Peyer's patch (tissue), 4 donors: ENCODE measurements around the gene ACAP2. TPM values are rescaled to one million over a fixed set of nuclear protein-coding genes. Genes with fewer than 3 reads are reported as not detected.
A peak's percentile ranks its signal among the peaks of the same experiment; 100 is the strongest.

Experiments
- DNase-seq, 3 donors: peaks; one replicate each; pipeline ENCODE4 v3.0.0-alpha.2; 2017 to 2019
- H3K27ac ChIP-seq, 4 donors: fragments of 200-600 bp; sonication (generic); one replicate each; pipeline ENCODE4 v1.5.1; 2016 to 2019
- H3K27me3 ChIP-seq, 2 donors: fragments of 200-600 bp; sonication (generic); one replicate each; pipeline ENCODE4 v1.5.1; 2019
- H3K36me3 ChIP-seq, 3 donors: fragments of 200-600 bp; sonication (generic); one replicate each; pipeline ENCODE4 v1.5.1; 2016 to 2019
- H3K4me1 ChIP-seq, 4 donors: fragments of 200-600 bp; sonication (generic); one replicate each; pipeline ENCODE4 v1.5.1; 2016 to 2019
- H3K4me3 ChIP-seq, 4 donors: fragments of 200-600 bp; sonication (generic); 1 replicate in 3 of 4; 2 replicates in 1 of 4; pipeline ENCODE4 v1.5.1; 2016 to 2019; ENCODE audit warnings: mild to moderate bottlenecking in 1 of 4
- H3K9me3 ChIP-seq, 4 donors: fragments of 200-600 bp; sonication (generic); one replicate each; pipeline ENCODE4 v1.5.1; 2016 to 2019; ENCODE audit warnings: mild to moderate bottlenecking in 1 of 4
- POLR2A ChIP-seq, 2 donors: fragments of 450-650 bp; IDR thresholded peaks; one replicate each; pipeline ENCODE4 v1.5.1; 2017; ENCODE audit warnings: antibody characterized with exemption in 2 of 2, mild to moderate bottlenecking in 2 of 2, moderate library complexity in 2 of 2
- total RNA-seq, 4 donors: library from RNA; depleted of rRNA; stranded (reverse); fragments of >200 nt; gene quantifications; one replicate each; pipeline ENCODE4 v1.1.0, GENCODE V29; 2016
- TF ChIP-seq, protein P1 (sequence below), 6 experiments: fragments of 450-650 bp in 4 of 6; fragments of 200-600 bp in 2 of 6; sonication (generic) in 1 of 6; IDR thresholded peaks; one replicate each; pipeline ENCODE4 v1.5.1; 2017 to 2019; ENCODE audit warnings: antibody characterized with exemption in 6 of 6, mild to moderate bottlenecking in 3 of 6, moderate library complexity in 1 of 6

The ACAP2 gene
- total RNA-seq, 4 donors from 2014 or later = 63.7 to 96.6 (median 65.9) TPM

DNA sequence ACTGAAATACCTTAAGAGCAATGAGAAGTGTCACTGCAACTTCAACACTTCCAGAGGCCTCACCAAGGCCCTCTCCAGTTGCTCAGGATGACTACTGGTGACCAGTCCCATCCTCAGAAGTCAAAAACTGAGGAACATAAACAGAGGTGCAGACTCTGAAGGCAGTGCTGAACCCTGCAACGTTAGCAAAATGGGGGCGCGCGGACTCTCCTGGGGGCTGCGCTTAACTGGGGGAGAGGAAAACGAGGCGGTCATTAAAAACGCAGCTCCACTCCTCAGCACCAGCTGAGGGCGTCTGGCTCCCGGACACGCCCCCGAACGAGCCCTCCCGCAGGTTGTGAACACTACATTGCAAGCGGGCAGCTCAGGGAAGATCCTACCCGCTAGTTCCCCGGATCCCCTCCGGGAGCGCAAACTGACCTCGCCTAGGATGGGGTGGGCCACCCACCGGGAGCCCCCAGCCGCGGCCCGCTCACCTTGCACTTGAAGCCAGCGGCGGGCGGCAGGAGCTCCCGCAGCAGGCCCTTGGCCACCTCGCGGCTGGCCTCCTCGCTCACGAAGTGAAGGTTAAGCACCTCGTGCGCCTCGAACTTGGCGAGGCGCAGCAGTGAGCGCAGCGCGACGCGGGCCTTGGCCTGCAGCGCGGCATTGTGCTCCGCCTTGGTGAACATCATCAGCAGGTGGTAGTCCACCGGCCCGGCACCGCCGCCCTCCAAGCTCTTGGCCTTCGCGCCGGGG lies 172.6 kb downstream of the ACAP2 start:
- peaks cover 0 to 20% (median 10%) of the 10 kb centered on the region in 4 donors for H3K4me1 ChIP-seq
- peak overlapping the region; percentile 76 to 97 (median 84) for H3K4me3 ChIP-seq
- no peaks in the 10 kb centered on the region for H3K36me3 ChIP-seq
- H3K27me3 ChIP-seq = no peaks in the 10 kb centered on the region
- TF ChIP-seq POLR2A (IDR thresholded peaks at IDR 0.05) = no peak
- TF ChIP-seq, protein P1, sequence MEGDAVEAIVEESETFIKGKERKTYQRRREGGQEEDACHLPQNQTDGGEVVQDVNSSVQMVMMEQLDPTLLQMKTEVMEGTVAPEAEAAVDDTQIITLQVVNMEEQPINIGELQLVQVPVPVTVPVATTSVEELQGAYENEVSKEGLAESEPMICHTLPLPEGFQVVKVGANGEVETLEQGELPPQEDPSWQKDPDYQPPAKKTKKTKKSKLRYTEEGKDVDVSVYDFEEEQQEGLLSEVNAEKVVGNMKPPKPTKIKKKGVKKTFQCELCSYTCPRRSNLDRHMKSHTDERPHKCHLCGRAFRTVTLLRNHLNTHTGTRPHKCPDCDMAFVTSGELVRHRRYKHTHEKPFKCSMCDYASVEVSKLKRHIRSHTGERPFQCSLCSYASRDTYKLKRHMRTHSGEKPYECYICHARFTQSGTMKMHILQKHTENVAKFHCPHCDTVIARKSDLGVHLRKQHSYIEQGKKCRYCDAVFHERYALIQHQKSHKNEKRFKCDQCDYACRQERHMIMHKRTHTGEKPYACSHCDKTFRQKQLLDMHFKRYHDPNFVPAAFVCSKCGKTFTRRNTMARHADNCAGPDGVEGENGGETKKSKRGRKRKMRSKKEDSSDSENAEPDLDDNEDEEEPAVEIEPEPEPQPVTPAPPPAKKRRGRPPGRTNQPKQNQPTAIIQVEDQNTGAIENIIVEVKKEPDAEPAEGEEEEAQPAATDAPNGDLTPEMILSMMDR (IDR thresholded peaks at IDR 0.05) = no peak
- no peaks in the 10 kb centered on the region for H3K9me3 ChIP-seq
- DNase-seq = peak; percentile 46 to 65 (median 61)
- peak overlapping the region; percentile 79 to 93 (median 88) for H3K27ac ChIP-seq

DNA sequence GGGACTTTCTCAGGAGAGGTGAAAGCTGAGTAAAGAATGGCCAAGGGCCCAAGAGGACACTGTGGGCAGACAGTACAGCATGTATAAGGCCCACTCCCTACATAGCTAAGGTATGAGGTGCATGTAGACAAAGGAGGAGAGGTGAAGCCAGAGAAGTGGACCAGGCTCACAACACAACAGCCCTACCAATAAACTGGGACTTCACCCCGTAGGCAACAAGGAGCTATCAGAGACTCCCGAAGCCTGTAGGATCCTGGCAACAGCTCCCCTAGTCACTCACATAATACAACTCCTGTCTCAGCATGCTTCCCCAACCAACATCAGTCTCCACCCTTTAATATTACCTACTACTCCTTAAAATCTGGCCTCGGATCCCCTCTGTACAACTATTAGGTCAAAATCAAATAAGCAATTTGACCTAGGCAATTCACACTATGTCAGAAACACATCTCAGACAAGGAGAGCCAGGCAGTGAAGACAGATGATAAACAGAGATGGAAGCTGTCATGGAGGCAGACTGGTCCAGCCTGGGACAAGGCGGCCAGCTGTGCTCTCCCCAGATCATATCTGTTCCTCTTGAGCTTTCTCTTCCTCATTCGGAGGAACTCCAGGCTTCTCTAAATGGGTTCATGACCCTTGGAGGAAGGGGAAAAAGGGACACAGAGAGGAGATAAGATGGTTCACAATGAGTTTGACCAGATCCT lies 173.3 kb downstream of the ACAP2 start:
- TF ChIP-seq, protein P1 (IDR thresholded peaks at IDR 0.05) = no peak
- TF ChIP-seq POLR2A (IDR thresholded peaks at IDR 0.05) = no peak
- peak overlapping the region in 2 of 4 donors; percentile 76 to 80 for H3K4me3 ChIP-seq
- no peak overlapping the region for H3K27ac ChIP-seq
- H3K36me3 ChIP-seq = no peaks in the 10 kb centered on the region
- H3K27me3 ChIP-seq = no peaks in the 10 kb centered on the region
- H3K4me1 ChIP-seq = peaks cover 0 to 20% (median 10%) of the 10 kb centered on the region in 4 donors
- H3K9me3 ChIP-seq = no peaks in the 10 kb centered on the region
- no peak for DNase-seq

DNA sequence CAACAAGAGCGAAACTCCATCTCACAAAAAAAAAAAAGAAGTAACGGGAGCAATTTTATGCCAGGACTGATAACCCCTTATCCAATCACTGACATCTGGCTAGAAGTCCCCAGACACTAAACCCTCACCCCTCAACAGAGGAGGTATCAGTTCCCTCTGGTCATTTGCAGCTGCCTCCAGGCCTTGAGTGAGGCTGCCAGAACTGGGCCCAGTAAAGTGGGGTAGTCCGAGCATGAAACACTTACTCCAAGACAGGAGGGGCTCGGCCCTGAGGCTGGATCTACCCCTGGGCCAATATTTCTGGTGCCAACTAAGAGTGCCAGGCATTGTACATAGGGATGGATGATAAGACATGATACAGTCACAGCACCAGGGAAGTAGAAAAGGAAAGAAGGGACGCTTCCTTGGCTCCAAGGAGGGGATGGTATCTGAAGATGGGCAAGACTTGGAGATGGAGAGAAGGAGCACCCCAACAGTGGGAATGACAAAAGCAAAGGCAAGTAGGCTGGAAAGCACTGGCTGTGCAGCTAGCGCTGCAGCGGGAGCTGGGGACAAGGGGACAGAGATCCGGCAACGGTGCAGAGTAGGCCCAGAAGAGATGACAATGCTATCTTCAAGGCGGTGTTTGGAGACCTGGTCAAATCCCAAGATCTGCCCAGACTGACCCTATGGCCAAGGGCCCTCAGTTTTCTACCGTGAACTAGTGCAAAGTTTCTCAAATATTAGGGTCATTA lies 174.1 kb downstream of the ACAP2 start:
- H3K9me3 ChIP-seq = no peaks in the 10 kb centered on the region

DNA sequence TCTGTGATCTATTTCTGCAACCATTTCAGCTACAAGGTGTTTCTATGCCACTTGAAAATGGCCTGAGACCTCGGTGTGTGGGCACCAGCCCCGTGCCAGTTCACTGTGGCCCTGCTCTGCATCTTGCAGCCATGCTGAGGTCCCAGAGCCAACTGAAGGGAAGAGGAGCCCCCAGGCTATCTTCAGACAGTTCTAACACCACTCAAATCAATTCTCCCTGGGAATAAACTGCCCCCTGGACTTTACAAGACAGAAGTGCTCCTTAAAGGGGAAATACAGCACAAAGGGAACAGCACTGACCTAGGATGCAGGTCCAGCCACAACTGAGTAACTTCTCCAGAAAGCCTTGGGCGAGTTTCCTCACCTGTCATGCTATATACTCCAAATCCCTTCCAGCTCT lies 175.7 kb downstream of the ACAP2 start:
- TF ChIP-seq, protein P1 (IDR thresholded peaks at IDR 0.05) = no peak
- no peak for TF ChIP-seq POLR2A (IDR thresholded peaks at IDR 0.05)
- Histone ChIP-seq H3K4me1 (peaks cover 0 to 20% (median 10%) of the 10 kb centered on the region in 4 donors), H3K27ac (no peak overlapping the region), H3K36me3 (no peaks in the 10 kb centered on the region), H3K4me3 (no peak overlapping the region), H3K9me3 (no peaks in the 10 kb centered on the region), H3K27me3 (no peaks in the 10 kb centered on the region)
- no peak for DNase-seq

More for the DNA sequence above, 174.1 kb downstream of the ACAP2 start:
- Histone ChIP-seq H3K27me3 (no peaks in the 10 kb centered on the region), H3K4me3 (no peak overlapping the region), H3K27ac (no peak overlapping the region), H3K36me3 (no peaks in the 10 kb centered on the region), H3K4me1 (peaks cover 0 to 20% (median 10%) of the 10 kb centered on the region in 4 donors)
- TF ChIP-seq POLR2A (IDR thresholded peaks at IDR 0.05) = no peak
- TF ChIP-seq, protein P1 (IDR thresholded peaks at IDR 0.05) = no peak
- no peak for DNase-seq

DNA sequence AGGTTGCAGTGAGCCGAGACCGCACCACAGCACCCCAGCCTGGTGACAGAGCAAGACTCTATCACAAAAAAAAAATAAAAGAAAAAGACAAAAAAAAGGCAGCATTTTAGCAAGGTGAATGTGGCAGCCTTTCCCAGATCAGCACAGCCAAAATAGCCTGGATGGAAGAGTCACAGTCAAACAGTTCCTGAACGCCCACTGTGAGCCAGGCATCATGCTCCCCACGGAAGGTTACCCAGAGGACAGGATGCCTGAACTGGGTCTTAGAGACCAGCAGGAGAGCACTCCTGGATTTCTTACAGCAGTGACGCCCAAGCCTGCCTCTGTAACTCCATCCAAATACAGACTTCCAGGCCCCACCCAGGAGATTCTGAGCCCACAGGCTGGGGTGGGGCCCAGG lies 176.4 kb downstream of the ACAP2 start:
- H3K4me3 ChIP-seq = no peak overlapping the region
- peaks cover 0 to 17% (median 10%) of the 10 kb centered on the region in 4 donors for H3K4me1 ChIP-seq
- DNase-seq = no peak
- no peaks in the 10 kb centered on the region for H3K27me3 ChIP-seq
- TF ChIP-seq, protein P1 (IDR thresholded peaks at IDR 0.05) = no peak
- no peak for TF ChIP-seq POLR2A (IDR thresholded peaks at IDR 0.05)
- no peaks in the 10 kb centered on the region for H3K9me3 ChIP-seq
- no peak overlapping the region for H3K27ac ChIP-seq
- H3K36me3 ChIP-seq = no peaks in the 10 kb centered on the region
